ENCODE results near the gene PAX8.

GRCh38 chr2:113255140-113256070 lies 23.3 kb downstream of the PAX8 start:
- TF ChIP-seq CTCF (IDR thresholded peaks at IDR 0.05) (no peak), EZH2 (IDR thresholded peaks at IDR 0.05; ENCODE audit: borderline replicate concordance, insufficient read depth, low read depth, low read length, poor library complexity, severe bottlenecking) (no peak)
